Right atrium auricular region (tissue), 2 donors: ENCODE results near the gene IL20. TPM values are rescaled to one million over a fixed set of nuclear protein-coding genes. Genes with fewer than 3 reads are reported as not detected.

Source experiments
- DNase-seq: peaks from one replicate; pipeline ENCODE4 v3.0.0-alpha.2; 2019; ENCODE audit warnings: low spot score
- H3K27ac ChIP-seq, 2 donors: fragments of 200-600 bp; sonication (generic); 1 replicate in 1 of 2; 2 replicates in 1 of 2; pipeline ENCODE4 v1.5.1; 2016 to 2019
- H3K27me3 ChIP-seq, 2 donors: fragments of 200-600 bp; sonication (generic); one replicate each; pipeline versions ENCODE4 v1.5.1 to v1.6.0; 2017 to 2019
- H3K36me3 ChIP-seq: fragments of 200-600 bp; sonication (generic); one replicate; pipeline ENCODE4 v1.5.1; 2016
- H3K4me1 ChIP-seq, 2 donors: fragments of 200-600 bp; sonication (generic); one replicate each; pipeline versions ENCODE4 v1.5.1 to v1.6.0; 2017 to 2019
- H3K4me3 ChIP-seq, 2 donors: fragments of 200-600 bp; sonication (generic); 1 replicate in 1 of 2; 2 replicates in 1 of 2; pipeline ENCODE4 v1.5.1; 2017 to 2019; ENCODE audit warnings: mild to moderate bottlenecking in 1 of 2, moderate library complexity in 1 of 2
- H3K9me3 ChIP-seq, 2 donors: fragments of 200-600 bp; sonication (generic); one replicate each; pipeline ENCODE4 v1.5.1; 2019
- CTCF ChIP-seq, 2 donors: fragments of 200-600 bp; sonication (generic); IDR thresholded peaks; one replicate each; pipeline ENCODE4 v1.5.1; 2019; ENCODE audit warnings: antibody characterized with exemption in 2 of 2
- total RNA-seq, 2 donors: library from RNA; depleted of rRNA; stranded (reverse); fragments of >200 nt; gene quantifications; one replicate each; pipeline ENCODE4 v1.1.0, GENCODE V29; 2016

Gene IL20
- total RNA-seq, 2 donors from 2014 or later = 0.20 TPM; not detected in 1

- H3K4me1 ChIP-seq = peaks cover 0 to 4% of the 10 kb centered on the region in 2 donors
- H3K4me3 ChIP-seq = no peak overlapping the region
Measured at GRCh38 chr1:206918076-206918475, 52.7 kb downstream of the IL20 start.

More at GRCh38 chr1:206918076-206918475, 52.7 kb downstream of the IL20 start:
- H3K27me3 ChIP-seq = no peaks in the 10 kb centered on the region
- DNase-seq = no peak
- H3K36me3 ChIP-seq = no peaks in the 10 kb centered on the region
- no peak overlapping the region for H3K27ac ChIP-seq
- no peaks in the 10 kb centered on the region for H3K9me3 ChIP-seq
- TF ChIP-seq CTCF (IDR thresholded peaks at IDR 0.05) = no peak

Other genes starting within 250 kb of the IL20 start
- 10 to 100 TPM; 16.5 to 20.6 TPM for gene DYRK3, start 230.1 kb upstream of the IL20 start, total RNA-seq
- gene MAPKAPK2, start 180.7 kb upstream of the IL20 start, total RNA-seq = 100 to 1,000 TPM; 136 to 158 TPM
- gene IL19, start 94.8 kb upstream of the IL20 start, total RNA-seq = not detected
- gene IL10, start 93.1 kb upstream of the IL20 start, total RNA-seq = 1 to 10 TPM in 1 of 2 donors, under 1 TPM in 1; 0.93 to 3.1 TPM
- 1 to 10 TPM in 1 of 2 donors, not detected in 1; 1.1 TPM for gene IL24, start 31.8 kb downstream of the IL20 start, total RNA-seq
- gene FCMR, start 56.3 kb downstream of the IL20 start, total RNA-seq = 1 to 10 TPM; 1.3 to 5.0 TPM
- not detected for gene PIGR, start 80.8 kb downstream of the IL20 start, total RNA-seq
- not detected for gene FCAMR, start 104.8 kb downstream of the IL20 start, total RNA-seq
- under 1 TPM; 0.07 to 0.35 TPM for gene C1orf116, start 167.1 kb downstream of the IL20 start, total RNA-seq
- gene YOD1, start 185.6 kb downstream of the IL20 start, total RNA-seq = 1 to 10 TPM; 3.5 to 4.7 TPM
- 10 to 100 TPM; 11.8 to 27.5 TPM for gene PFKFB2, start 187.7 kb downstream of the IL20 start, total RNA-seq
- not detected for gene C4BPB, start 223.2 kb downstream of the IL20 start, total RNA-seq
- gene C4BPA, start 238.6 kb downstream of the IL20 start, total RNA-seq = 1 to 10 TPM in 1 of 2 donors, not detected in 1; 3.6 TPM